ENCODE data around the gene GPR108. TPM values are rescaled to one million over a fixed set of nuclear protein-coding genes. Genes with fewer than 3 reads are reported as not detected.

The GPR108 gene
- total RNA-seq, 1 experiment from 2014 or later, result 41.8 TPM

DNA sequence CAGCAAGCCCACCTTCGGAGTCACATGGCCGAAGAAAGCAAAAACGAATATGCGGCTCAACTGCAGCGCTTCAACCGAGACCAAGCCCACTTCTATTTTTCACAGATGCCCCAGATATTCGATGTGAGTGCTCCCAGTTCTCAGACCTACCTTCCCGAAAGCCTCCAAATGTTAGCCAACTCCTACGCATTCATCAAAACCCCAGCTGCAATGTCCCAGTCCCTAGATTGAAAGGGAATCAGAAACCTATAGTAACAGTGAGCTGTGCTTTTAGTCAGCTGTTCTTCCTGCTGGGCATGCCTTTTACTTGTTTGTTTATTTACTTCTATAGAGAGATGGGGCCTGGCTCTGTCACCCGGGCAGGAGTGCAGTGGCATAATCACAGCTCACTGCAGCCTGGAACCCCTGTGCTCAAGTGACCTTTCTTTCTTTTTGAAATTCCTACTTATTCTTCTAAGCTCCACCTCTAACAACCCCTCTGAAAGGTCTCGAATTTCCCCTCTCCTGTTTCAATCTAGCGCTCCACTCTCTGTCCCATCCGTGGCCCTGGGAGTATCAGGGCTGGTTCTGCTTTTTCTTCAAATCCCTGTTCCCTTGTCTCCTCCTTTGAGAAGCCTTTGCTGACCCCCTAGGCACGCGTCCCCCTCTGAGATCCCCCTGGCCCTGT lies 6.5 kb upstream of the GPR108 start:
- Histone ChIP-seq H4K20me1 (ENCODE audit: insufficient read depth, low read depth, low read length) (no peaks in the 10 kb centered on the region), H3K27ac (ENCODE audit: low read length) (no peak overlapping the region), H3K4me2 (ENCODE audit: low read depth, low read length, poor library complexity, severe bottlenecking) (no peak overlapping the region), H3K27me3 (ENCODE audit: low read length) (no peaks in the 10 kb centered on the region), H3K79me2 (ENCODE audit: low read length) (no peaks in the 10 kb centered on the region), H3K9me2 (replicated peaks; ENCODE audit: insufficient read depth, low read length) (no peaks in the 10 kb centered on the region), H3K9me3 (ENCODE audit: low read length) (no peaks in the 10 kb centered on the region), H3K36me3 (ENCODE audit: insufficient read depth, low read length) (no peaks in the 10 kb centered on the region), H3K9ac (ENCODE audit: low read length) (no peak overlapping the region), H3K4me1 (ENCODE audit: low read length) (peaks cover 24% of the 10 kb centered on the region), H2AFZ (ENCODE audit: low read length) (no peak overlapping the region), H3K4me3 (ENCODE audit: low read length) (no peak overlapping the region)
- DNase-seq, result no peak

DNA sequence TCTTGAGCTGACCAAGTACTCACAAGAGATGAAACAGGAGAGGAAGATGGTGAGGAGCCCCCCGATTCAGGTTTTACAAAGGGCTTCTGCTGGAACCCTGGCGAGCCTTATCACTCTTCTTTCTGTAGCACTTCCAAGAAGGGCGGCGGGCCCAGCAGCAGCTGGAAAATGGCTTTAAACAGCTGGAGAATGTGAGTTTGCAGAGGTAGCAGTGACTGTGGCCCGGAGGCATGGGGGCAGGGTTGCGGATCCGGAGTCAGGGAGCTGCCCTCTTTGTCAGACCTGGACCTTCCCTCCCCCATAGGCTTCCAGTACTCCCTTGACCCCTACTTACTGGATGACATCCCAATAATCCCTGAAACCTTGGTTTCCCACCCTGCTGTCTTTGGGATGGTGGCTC lies 5.7 kb upstream of the GPR108 start:
- H2AFZ ChIP-seq (ENCODE audit: low read length), result no peak overlapping the region
- peaks cover 31% of the 10 kb centered on the region for H3K4me1 ChIP-seq (ENCODE audit: low read length)
- no peaks in the 10 kb centered on the region for H3K9me2 ChIP-seq (replicated peaks; ENCODE audit: insufficient read depth, low read length)
- no peak for DNase-seq
- no peaks in the 10 kb centered on the region for H3K9me3 ChIP-seq (ENCODE audit: low read length)
- H3K9ac ChIP-seq (ENCODE audit: low read length), result no peak overlapping the region
- no peaks in the 10 kb centered on the region for H3K36me3 ChIP-seq (ENCODE audit: insufficient read depth, low read length)
- H3K27ac ChIP-seq (ENCODE audit: low read length), result no peak overlapping the region
- H3K27me3 ChIP-seq (ENCODE audit: low read length), result no peaks in the 10 kb centered on the region
- H3K79me2 ChIP-seq (ENCODE audit: low read length), result no peaks in the 10 kb centered on the region
- no peak overlapping the region for H3K4me2 ChIP-seq (ENCODE audit: low read depth, low read length, poor library complexity, severe bottlenecking)
- no peaks in the 10 kb centered on the region for H4K20me1 ChIP-seq (ENCODE audit: insufficient read depth, low read depth, low read length)
- H3K4me3 ChIP-seq (ENCODE audit: low read length), result no peak overlapping the region

- no peaks in the 10 kb centered on the region for H3K27me3 ChIP-seq (ENCODE audit: low read length)
- peak overlapping the region; percentile 81 for H3K4me2 ChIP-seq (ENCODE audit: low read depth, low read length, poor library complexity, severe bottlenecking)
- no peaks in the 10 kb centered on the region for H3K9me2 ChIP-seq (replicated peaks; ENCODE audit: insufficient read depth, low read length)
- H4K20me1 ChIP-seq (ENCODE audit: insufficient read depth, low read depth, low read length), result no peaks in the 10 kb centered on the region
- no peaks in the 10 kb centered on the region for H3K79me2 ChIP-seq (ENCODE audit: low read length)
- peak; percentile 69 for DNase-seq
- H3K9me3 ChIP-seq (ENCODE audit: low read length), result no peaks in the 10 kb centered on the region
- H2AFZ ChIP-seq (ENCODE audit: low read length), result no peak overlapping the region; the same call in 1 of the 2 replicates
- peak overlapping the region; percentile 81 for H3K4me3 ChIP-seq (ENCODE audit: low read length)
- no peaks in the 10 kb centered on the region for H3K36me3 ChIP-seq (ENCODE audit: insufficient read depth, low read length)
- H3K27ac ChIP-seq (ENCODE audit: low read length), result peak overlapping the region; percentile 39
- peak overlapping the region; percentile 78 for H3K9ac ChIP-seq (ENCODE audit: low read length)
- H3K4me1 ChIP-seq (ENCODE audit: low read length), result peaks cover 39% of the 10 kb centered on the region
Observed at GRCh38 chr19:6740589-6741343, 3.4 kb upstream of the GPR108 start.

- peak overlapping the region; percentile 78 for H3K9ac ChIP-seq (ENCODE audit: low read length)
- H3K4me3 ChIP-seq (ENCODE audit: low read length), result peak overlapping the region; percentile 81
- no peak for DNase-seq
Observed at GRCh38 chr19:6739883-6740588, 2.7 kb upstream of the GPR108 start.

GRCh38 chr19:6739390-6739882 lies 2.1 kb upstream of the GPR108 start, which contains the start of gene TRIP10:
TRIP10 (plus strand) TSS chr19:6739680; CDS start chr19:6739762, 82 bp downstream.
- no peaks in the 10 kb centered on the region for H3K27me3 ChIP-seq (ENCODE audit: low read length)
- no peaks in the 10 kb centered on the region for H4K20me1 ChIP-seq (ENCODE audit: insufficient read depth, low read depth, low read length)
- no peaks in the 10 kb centered on the region for H3K36me3 ChIP-seq (ENCODE audit: insufficient read depth, low read length)
- DNase-seq, result peak; percentile 91
- peak within 1 kb of the TSS; percentile 78 for H3K9ac ChIP-seq (ENCODE audit: low read length)
- H2AFZ ChIP-seq (ENCODE audit: low read length), result peak within 1 kb of the TSS; percentile 6; the same call in 1 of the 2 replicates
- no peaks in the 10 kb centered on the region for H3K9me3 ChIP-seq (ENCODE audit: low read length)
- H3K79me2 ChIP-seq (ENCODE audit: low read length), result 0 out of 2 replicates have a peak, but pooled peaks cover 3% of the 10 kb centered on the region
- peak within 1 kb of the TSS; percentile 39 for H3K27ac ChIP-seq (ENCODE audit: low read length)
- H3K4me1 ChIP-seq (ENCODE audit: low read length), result peaks cover 45% of the 10 kb centered on the region
- H3K9me2 ChIP-seq (replicated peaks; ENCODE audit: insufficient read depth, low read length), result no peaks in the 10 kb centered on the region
- H3K4me2 ChIP-seq (ENCODE audit: low read depth, low read length, poor library complexity, severe bottlenecking), result peak within 1 kb of the TSS; percentile 81
- H3K4me3 ChIP-seq (ENCODE audit: low read length), result peak within 1 kb of the TSS; percentile 81

More at GRCh38 chr19:6739883-6740588, 2.7 kb upstream of the GPR108 start:
- Histone ChIP-seq H3K27ac (ENCODE audit: low read length) (0 out of 2 replicates have a peak overlapping the region, but pooled peaks have one; percentile 39), H3K4me1 (ENCODE audit: low read length) (peaks cover 45% of the 10 kb centered on the region), H2AFZ (ENCODE audit: low read length) (no peak overlapping the region), H3K79me2 (ENCODE audit: low read length) (0 out of 2 replicates have a peak, but pooled peaks cover 3% of the 10 kb centered on the region), H4K20me1 (ENCODE audit: insufficient read depth, low read depth, low read length) (no peaks in the 10 kb centered on the region), H3K4me2 (ENCODE audit: low read depth, low read length, poor library complexity, severe bottlenecking) (peak overlapping the region; percentile 81), H3K9me3 (ENCODE audit: low read length) (no peaks in the 10 kb centered on the region), H3K36me3 (ENCODE audit: insufficient read depth, low read length) (no peaks in the 10 kb centered on the region), H3K9me2 (replicated peaks; ENCODE audit: insufficient read depth, low read length) (no peaks in the 10 kb centered on the region), H3K27me3 (ENCODE audit: low read length) (no peaks in the 10 kb centered on the region)

- Histone ChIP-seq H3K9me2 (replicated peaks; ENCODE audit: insufficient read depth, low read length) (no peaks in the 10 kb centered on the region), H3K27me3 (ENCODE audit: low read length) (no peaks in the 10 kb centered on the region), H3K79me2 (ENCODE audit: low read length) (0 out of 2 replicates have a peak, but pooled peaks cover 3% of the 10 kb centered on the region), H4K20me1 (ENCODE audit: insufficient read depth, low read depth, low read length) (no peaks in the 10 kb centered on the region), H2AFZ (ENCODE audit: low read length) (peak overlapping the region; percentile 6; the same call in 1 of the 2 replicates), H3K9ac (ENCODE audit: low read length) (peak overlapping the region; percentile 38; the same call in 1 of the 2 replicates), H3K27ac (ENCODE audit: low read length) (0 out of 2 replicates have a peak overlapping the region, but pooled peaks have one; percentile 12), H3K4me3 (ENCODE audit: low read length) (peak overlapping the region; percentile 15; the same call in 1 of the 2 replicates), H3K4me1 (ENCODE audit: low read length) (peaks cover 45% of the 10 kb centered on the region), H3K9me3 (ENCODE audit: low read length) (no peaks in the 10 kb centered on the region), H3K4me2 (ENCODE audit: low read depth, low read length, poor library complexity, severe bottlenecking) (peak overlapping the region; percentile 54), H3K36me3 (ENCODE audit: insufficient read depth, low read length) (no peaks in the 10 kb centered on the region)
- DNase-seq, result peak; percentile 47
Observed at GRCh38 chr19:6738787-6739389, 1.5 kb upstream of the GPR108 start.

DNA sequence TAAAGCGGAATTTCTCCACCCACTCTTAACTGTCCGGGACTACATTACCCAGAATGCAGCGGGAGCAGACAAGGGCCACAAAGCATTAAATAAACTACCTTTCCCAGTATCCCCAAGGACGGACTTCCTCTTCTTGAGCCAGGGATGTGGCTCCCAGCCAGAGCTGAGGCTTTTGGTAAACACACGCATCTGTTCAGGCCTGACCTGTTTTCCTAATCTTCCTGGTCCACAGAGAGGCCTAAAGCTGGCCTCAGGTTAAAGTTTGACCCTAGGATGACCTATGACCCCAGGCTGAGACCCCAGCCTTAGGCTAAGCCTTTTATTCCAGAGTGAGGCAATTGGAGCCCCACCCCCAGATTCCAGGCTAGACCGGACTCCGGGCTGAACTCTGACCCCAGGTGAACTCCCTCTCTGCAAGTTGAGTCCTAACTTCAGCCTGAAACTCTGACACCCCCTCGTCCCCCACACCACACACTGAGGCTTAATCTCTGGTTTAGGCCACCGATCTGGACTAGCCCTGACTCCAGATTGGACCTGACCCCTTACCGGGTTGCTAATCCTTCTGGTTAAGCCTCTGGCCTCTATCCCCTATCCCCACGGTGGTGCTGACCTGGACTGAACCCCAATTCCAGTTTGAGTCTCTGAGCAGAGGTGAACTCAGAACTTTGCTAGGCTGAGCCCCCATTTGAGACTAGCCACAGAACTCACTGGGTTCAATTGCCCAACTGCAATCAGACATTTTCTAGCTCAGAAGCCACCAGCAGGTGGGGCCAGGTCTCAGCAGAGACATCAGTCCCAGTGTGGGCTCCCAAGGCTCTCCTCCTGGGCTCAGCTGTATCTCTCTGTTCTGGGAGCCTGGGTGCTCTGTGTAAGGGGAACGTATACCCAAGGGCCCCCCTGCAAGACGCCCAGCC lies 750 bp upstream of the GPR108 start:
- Histone ChIP-seq H3K4me3 (ENCODE audit: low read length) (peak overlapping the region; percentile 45; the same call in 1 of the 2 replicates), H3K9me2 (replicated peaks; ENCODE audit: insufficient read depth, low read length) (no peaks in the 10 kb centered on the region), H2AFZ (ENCODE audit: low read length) (peak overlapping the region; percentile 16; the same call in 1 of the 2 replicates), H3K27ac (ENCODE audit: low read length) (peak overlapping the region; percentile 45), H3K36me3 (ENCODE audit: insufficient read depth, low read length) (no peaks in the 10 kb centered on the region), H3K9me3 (ENCODE audit: low read length) (no peaks in the 10 kb centered on the region), H3K79me2 (ENCODE audit: low read length) (0 out of 2 replicates have a peak, but pooled peaks cover 3% of the 10 kb centered on the region), H3K27me3 (ENCODE audit: low read length) (no peaks in the 10 kb centered on the region), H4K20me1 (ENCODE audit: insufficient read depth, low read depth, low read length) (no peaks in the 10 kb centered on the region), H3K9ac (ENCODE audit: low read length) (peak overlapping the region; percentile 50), H3K4me2 (ENCODE audit: low read depth, low read length, poor library complexity, severe bottlenecking) (peak overlapping the region; percentile 64), H3K4me1 (ENCODE audit: low read length) (peaks cover 45% of the 10 kb centered on the region)
- peak; percentile 91 for DNase-seq
